ENCODE results near the gene KRCC1. TPM values are rescaled to one million over a fixed set of nuclear protein-coding genes. Genes with fewer than 3 reads are reported as not detected.
"Not testable (repeated sequence)": the region's sequence is repeated elsewhere in the genome, so short reads cannot be mapped to it uniquely, and the experiment has no call there.

KRCC1 gene
- total RNA-seq, 1 donor from 2014 or later = 22.8 TPM

GRCh38 chr2:88016960-88017779, 38.4 kb downstream of the KRCC1 start:
- intact Hi-C loops (cut with DNase I) = no loop called here
- DNase-seq (peak; percentile 68), ATAC-seq (ENCODE audit: poor library complexity) (peak; percentile 73)

GRCh38 chr2:88016086-88016959, 39.3 kb downstream of the KRCC1 start, which contains the start of gene RNU2-63P:
Gene RNU2-63P, minus strand, starts transcription at chr2:88016547.
- peak; percentile 74 for DNase-seq
- ATAC-seq (ENCODE audit: poor library complexity) = peak; percentile 97
- intact Hi-C loops (cut with DNase I) = no loop called here

- DNase-seq = no peak
- no peak for ATAC-seq (ENCODE audit: poor library complexity)
- intact Hi-C loops (cut with DNase I) = no loop called here
These were observed 44.6 kb downstream of the KRCC1 start for GRCh38 chr2:88011011-88011410.

- no peak for ATAC-seq (ENCODE audit: poor library complexity)
- DNase-seq = no peak
- intact Hi-C loops (cut with DNase I) = no loop called here
These were observed 45.4 kb downstream of the KRCC1 start for GRCh38 chr2:88010136-88010535.

- intact Hi-C loops (cut with DNase I) = no loop called here
- ATAC-seq (ENCODE audit: poor library complexity) = no peak
- DNase-seq = no peak
These were observed 48.6 kb downstream of the KRCC1 start for GRCh38 chr2:88006912-88007439.

- ATAC-seq (ENCODE audit: poor library complexity) (no peak), DNase-seq (no peak)
- intact Hi-C loops (cut with DNase I) = no loop called here
These were observed 49.8 kb downstream of the KRCC1 start for GRCh38 chr2:88005776-88006175.

- no peak for ATAC-seq (ENCODE audit: poor library complexity)
- no peak for DNase-seq
These were observed 52.4 kb downstream of the KRCC1 start for GRCh38 chr2:88003074-88003755.

GRCh38 chr2:88002359-88002707, 53.2 kb downstream of the KRCC1 start:
- ATAC-seq (ENCODE audit: poor library complexity) (no peak), DNase-seq (no peak)
- intact Hi-C loops (cut with DNase I) = no loop called here

More at GRCh38 chr2:88003074-88003755, 52.4 kb downstream of the KRCC1 start:
- intact Hi-C loops (cut with DNase I) = no loop called here

GRCh38 chr2:88000474-88000873, 55.1 kb downstream of the KRCC1 start:
- DNase-seq; intact Hi-C loops (cut with DNase I); ATAC-seq (ENCODE audit: poor library complexity): not testable (repeated sequence)

GRCh38 chr2:87996570-87996969, 59.0 kb downstream of the KRCC1 start:
- ATAC-seq (ENCODE audit: poor library complexity) (no peak), DNase-seq (no peak)
- intact Hi-C loops (cut with DNase I) = no loop called here

- intact Hi-C loops (cut with DNase I) = no loop called here
- ATAC-seq (ENCODE audit: poor library complexity) = no peak
- no peak for DNase-seq
These were observed 59.8 kb downstream of the KRCC1 start for GRCh38 chr2:87995756-87996155.

GRCh38 chr2:87994304-87994850, 61.2 kb downstream of the KRCC1 start:
- ATAC-seq (ENCODE audit: poor library complexity); intact Hi-C loops (cut with DNase I); DNase-seq: not testable (repeated sequence)

- intact Hi-C loops (cut with DNase I); ATAC-seq (ENCODE audit: poor library complexity); DNase-seq: not testable (repeated sequence)
These were observed 63.0 kb downstream of the KRCC1 start for GRCh38 chr2:87992569-87992968.

- DNase-seq; intact Hi-C loops (cut with DNase I); ATAC-seq (ENCODE audit: poor library complexity): not testable (repeated sequence)
These were observed 68.1 kb downstream of the KRCC1 start for GRCh38 chr2:87987473-87987872.

GRCh38 chr2:87985902-87986301, 69.7 kb downstream of the KRCC1 start:
- not testable (repeated sequence) for ATAC-seq (ENCODE audit: poor library complexity)

GRCh38 chr2:87981182-87981581, 74.4 kb downstream of the KRCC1 start:
- ATAC-seq (ENCODE audit: poor library complexity); intact Hi-C loops (cut with DNase I); DNase-seq: not testable (repeated sequence)

More at GRCh38 chr2:87985902-87986301, 69.7 kb downstream of the KRCC1 start:
- intact Hi-C loops (cut with DNase I); DNase-seq: not testable (repeated sequence)

Measured in Right ventricle myocardium superior (tissue), 1 donor.